ENCODE results near the gene PABPC1L. TPM values are rescaled to one million over a fixed set of nuclear protein-coding genes. Genes with fewer than 3 reads are reported as not detected.

PABPC1L gene
- total and polyA plus RNA-seq, 2 of the 13 experiments (the other 11 are each of a cell fraction or from before 2014, with no cell fraction given): 30.8 to 252 TPM

GRCh38 chr20:44896583-44896982 lies 13.3 kb upstream of the PABPC1L start (continued):
- TF ChIP-seq GLMP (CRISPR knock-in tag; IDR thresholded peaks at IDR 0.05; ENCODE audit: borderline replicate concordance) (no peak), TRIM24 (CRISPR knock-in tag; IDR thresholded peaks at IDR 0.05) (peak; percentile 9; the same call in 1 of the 2 replicates), ZNF709 (CRISPR knock-in tag; IDR thresholded peaks at IDR 0.05) (no peak; the same call in 1 of the 2 replicates), ZSCAN9 (CRISPR knock-in tag; IDR thresholded peaks at IDR 0.05; ENCODE audit: borderline replicate concordance) (peak; percentile 69; the same call in 1 of the 2 replicates), CBFB (CRISPR knock-in tag; IDR thresholded peaks at IDR 0.05) (no peak), ISX (CRISPR knock-in tag; conservative IDR thresholded peaks at IDR 0.05) (no peak), ZNF513 (CRISPR knock-in tag; conservative IDR thresholded peaks at IDR 0.05) (no peak), ZNF891 (CRISPR knock-in tag; IDR thresholded peaks at IDR 0.05) (no peak), ATF7-NPFF (CRISPR knock-in tag; IDR thresholded peaks at IDR 0.05; ENCODE audit: low read depth) (no peak), CREM (IDR thresholded peaks at IDR 0.05) (no peak), CREM (CRISPR knock-in tag; IDR thresholded peaks at IDR 0.05) (no peak), SOX5 (CRISPR knock-in tag; IDR thresholded peaks at IDR 0.05; ENCODE audit: borderline replicate concordance) (peak; percentile 71; the same call in 1 of the 2 replicates), SMAD3 (CRISPR knock-in tag; IDR thresholded peaks at IDR 0.05) (0 out of 2 replicates have a peak, but pooled peaks have one; percentile 42), GFI1 (CRISPR knock-in tag; IDR thresholded peaks at IDR 0.05; ENCODE audit: borderline replicate concordance) (no peak), ZNF251 (CRISPR knock-in tag; IDR thresholded peaks at IDR 0.05) (no peak), NFYB (CRISPR knock-in tag; IDR thresholded peaks at IDR 0.05) (no peak), JUN (CRISPR knock-in tag; IDR thresholded peaks at IDR 0.05) (no peak), SRSF1 (optimal IDR thresholded peaks at IDR 0.05; ENCODE audit: low read depth, low read length) (no peak), ZNF124 (CRISPR knock-in tag; IDR thresholded peaks at IDR 0.05) (no peak), SMYD3 (CRISPR knock-in tag; IDR thresholded peaks at IDR 0.05) (peak; percentile 86), ZNF7 (CRISPR knock-in tag; IDR thresholded peaks at IDR 0.05) (no peak), HMG20A (CRISPR knock-in tag; IDR thresholded peaks at IDR 0.05; ENCODE audit: borderline replicate concordance) (peak; percentile 29; the same call in 1 of the 2 replicates), AGO2 (optimal IDR thresholded peaks at IDR 0.05; ENCODE audit: low read depth, low read length) (no peak), KAT2B (IDR thresholded peaks at IDR 0.05; ENCODE audit: borderline replicate concordance, low read depth, low read length) (no peak), RFXANK (CRISPR knock-in tag; IDR thresholded peaks at IDR 0.05) (no peak), TCF7 (IDR thresholded peaks at IDR 0.05; ENCODE audit: low read depth) (no peak), ZNF34 (CRISPR knock-in tag; IDR thresholded peaks at IDR 0.05; ENCODE audit: borderline replicate concordance) (no peak), EHMT2 (IDR thresholded peaks at IDR 0.05; ENCODE audit: borderline replicate concordance, low read depth, low read length) (peak; percentile 64; the same call in 1 of the 2 replicates)
- TF ChIP-seq, protein P1, sequence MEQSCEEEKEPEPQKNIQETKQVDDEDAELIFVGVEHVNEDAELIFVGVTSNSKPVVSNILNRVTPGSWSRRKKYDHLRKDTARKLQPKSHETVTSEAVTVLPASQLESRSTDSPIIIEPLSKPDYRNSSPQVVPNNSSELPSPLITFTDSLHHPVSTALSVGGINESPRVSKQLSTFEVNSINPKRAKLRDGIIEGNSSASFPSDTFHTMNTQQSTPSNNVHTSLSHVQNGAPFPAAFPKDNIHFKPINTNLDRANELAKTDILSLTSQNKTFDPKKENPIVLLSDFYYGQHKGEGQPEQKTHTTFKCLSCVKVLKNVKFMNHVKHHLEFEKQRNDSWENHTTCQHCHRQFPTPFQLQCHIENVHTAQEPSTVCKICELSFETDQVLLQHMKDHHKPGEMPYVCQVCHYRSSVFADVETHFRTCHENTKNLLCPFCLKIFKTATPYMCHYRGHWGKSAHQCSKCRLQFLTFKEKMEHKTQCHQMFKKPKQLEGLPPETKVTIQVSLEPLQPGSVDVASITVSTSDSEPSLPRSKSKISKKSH (CRISPR knock-in tag; IDR thresholded peaks at IDR 0.05; ENCODE audit: borderline replicate concordance): no peak
- TF ChIP-seq, protein P2, sequence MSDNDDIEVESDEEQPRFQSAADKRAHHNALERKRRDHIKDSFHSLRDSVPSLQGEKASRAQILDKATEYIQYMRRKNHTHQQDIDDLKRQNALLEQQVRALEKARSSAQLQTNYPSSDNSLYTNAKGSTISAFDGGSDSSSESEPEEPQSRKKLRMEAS (IDR thresholded peaks at IDR 0.05): no peak

All from HepG2 (cell line).